ENCODE data around the gene ARFIP2. TPM values are rescaled to one million over a fixed set of nuclear protein-coding genes. Genes with fewer than 3 reads are reported as not detected.
A peak's percentile ranks its signal among the peaks of the same experiment; 100 is the strongest.

Gene ARFIP2
- total RNA-seq, 1 donor from 2014 or later: 72.7 TPM

- peak; percentile 58 for TF ChIP-seq CTCF (IDR thresholded peaks at IDR 0.05; ENCODE audit: insufficient read depth, low read length, severe bottlenecking)
- Histone ChIP-seq H3K4me3 (ENCODE audit: low read depth, low read length) (peak within 1 kb of the TSS; percentile 64), H3K27me3 (ENCODE audit: control insufficient read depth, insufficient read depth, low read length) (no peaks in the 10 kb centered on the region), H3K36me3 (ENCODE audit: control insufficient read depth, insufficient read depth, low read length) (peaks cover 14% of the 10 kb centered on the region)
- peak; percentile 71 for DNase-seq (ENCODE audit: low read depth)
- no peak for FAIRE-seq
Observed at GRCh38 chr11:6473451-6474412, 7.4 kb downstream of the ARFIP2 start, which contains the start of gene TRIM3. TSS of gene TRIM3 (minus strand) at chr11:6473941. CDS start at chr11:6465695, 8,246 bp downstream.

GRCh38 chr11:6472934-6473333, 8.2 kb downstream of the ARFIP2 start:
- Histone ChIP-seq H3K4me3 (ENCODE audit: low read depth, low read length) (peak overlapping the region; percentile 64), H3K27me3 (ENCODE audit: control insufficient read depth, insufficient read depth, low read length) (no peaks in the 10 kb centered on the region)

GRCh38 chr11:6469599-6469998, 11.5 kb downstream of the ARFIP2 start:
- Histone ChIP-seq H3K4me3 (ENCODE audit: low read depth, low read length) (no peak overlapping the region), H3K36me3 (ENCODE audit: control insufficient read depth, insufficient read depth, low read length) (peaks cover 2% of the 10 kb centered on the region), H3K27me3 (ENCODE audit: control insufficient read depth, insufficient read depth, low read length) (no peaks in the 10 kb centered on the region)
- DNase-seq (ENCODE audit: low read depth): no peak
- TF ChIP-seq CTCF (IDR thresholded peaks at IDR 0.05; ENCODE audit: insufficient read depth, low read length, severe bottlenecking): no peak
- FAIRE-seq: no peak

More at GRCh38 chr11:6472934-6473333, 8.2 kb downstream of the ARFIP2 start:
- TF ChIP-seq CTCF (IDR thresholded peaks at IDR 0.05; ENCODE audit: insufficient read depth, low read length, severe bottlenecking): no peak
- H3K36me3 ChIP-seq (ENCODE audit: control insufficient read depth, insufficient read depth, low read length): peaks cover 8% of the 10 kb centered on the region
- FAIRE-seq (no peak), DNase-seq (ENCODE audit: low read depth) (no peak)

GRCh38 chr11:6468712-6469495, 12.2 kb downstream of the ARFIP2 start:
- FAIRE-seq (no peak), DNase-seq (ENCODE audit: low read depth) (peak; percentile 89)
- TF ChIP-seq CTCF (IDR thresholded peaks at IDR 0.05; ENCODE audit: insufficient read depth, low read length, severe bottlenecking): no peak
- Histone ChIP-seq H3K36me3 (ENCODE audit: control insufficient read depth, insufficient read depth, low read length) (peaks cover 2% of the 10 kb centered on the region), H3K4me3 (ENCODE audit: low read depth, low read length) (no peak overlapping the region), H3K27me3 (ENCODE audit: control insufficient read depth, insufficient read depth, low read length) (no peaks in the 10 kb centered on the region)

GRCh38 chr11:6459099-6459450, 22.1 kb downstream of the ARFIP2 start:
- no peak for TF ChIP-seq CTCF (IDR thresholded peaks at IDR 0.05; ENCODE audit: insufficient read depth, low read length, severe bottlenecking)
- FAIRE-seq (no peak), DNase-seq (ENCODE audit: low read depth) (no peak)
- Histone ChIP-seq H3K36me3 (ENCODE audit: control insufficient read depth, insufficient read depth, low read length) (peaks cover 13% of the 10 kb centered on the region), H3K4me3 (ENCODE audit: low read depth, low read length) (no peak overlapping the region), H3K27me3 (ENCODE audit: control insufficient read depth, insufficient read depth, low read length) (no peaks in the 10 kb centered on the region)

Measured in bronchial epithelial cell (primary cell).